Liver (tissue), 9 donors: ENCODE measurements around the gene PPP1R16B. TPM values are rescaled to one million over a fixed set of nuclear protein-coding genes. Genes with fewer than 3 reads are reported as not detected.

Source experiments
- DNase-seq: peaks from one replicate; pipeline ENCODE4 v3.0.0-alpha.2; 2017; ENCODE audit warnings: low spot score
- H3K27ac ChIP-seq, 2 donors: one replicate each; pipeline ENCODE4 v1.7.0; 2013; ENCODE audit warnings: inconsistent platforms in 2 of 2, low read length in 2 of 2, control low read depth in 1 of 2, low read depth in 1 of 2, mild to moderate bottlenecking in 1 of 2
- H3K27me3 ChIP-seq, 4 donors: one replicate each; pipeline versions ENCODE4 v1.6.1 to v1.7.0; 2013; ENCODE audit warnings: low read length in 3 of 4, inconsistent platforms in 1 of 4, mild to moderate bottlenecking in 1 of 4, moderate library complexity in 1 of 4; ENCODE audit not compliant: control insufficient read depth in 4 of 4, insufficient read depth in 4 of 4
- H3K36me3 ChIP-seq, 4 donors: one replicate each; pipeline versions ENCODE4 v1.6.1 to v1.7.0; 2013; ENCODE audit warnings: low read length in 3 of 4, mild to moderate bottlenecking in 3 of 4, low read depth in 1 of 4, moderate library complexity in 1 of 4; ENCODE audit not compliant: control insufficient read depth in 4 of 4, insufficient read depth in 3 of 4
- H3K4me1 ChIP-seq, 4 donors: one replicate each; pipeline versions ENCODE4 v1.6.1 to v1.7.0; 2013; ENCODE audit warnings: low read length in 3 of 4, mild to moderate bottlenecking in 3 of 4, moderate library complexity in 1 of 4; ENCODE audit not compliant: control insufficient read depth in 4 of 4, insufficient read depth in 4 of 4
- H3K4me3 ChIP-seq, 3 donors: one replicate each; pipeline versions ENCODE4 v1.6.1 to v1.7.0; 2013; ENCODE audit warnings: low read length in 3 of 3, control low read depth in 1 of 3, low read depth in 1 of 3, mild to moderate bottlenecking in 1 of 3
- H3K9ac ChIP-seq, 2 donors: one replicate each; pipeline ENCODE4 v1.7.0; 2013; ENCODE audit warnings: low read length in 2 of 2, mild to moderate bottlenecking in 2 of 2, moderate library complexity in 2 of 2, control low read depth in 1 of 2, low read depth in 1 of 2
- H3K9me3 ChIP-seq, 4 donors: one replicate each; pipeline versions ENCODE4 v1.6.1 to v1.7.0; 2013; ENCODE audit warnings: low read length in 3 of 4; ENCODE audit not compliant: control insufficient read depth in 4 of 4
- EGR1 ChIP-seq, 2 donors: IDR thresholded peaks; 2 replicates each; pipeline ENCODE4 v1.6.1; 2016 to 2018; ENCODE audit warnings: antibody characterized with exemption in 2 of 2, low read depth in 2 of 2
- FOXA1 ChIP-seq: IDR thresholded peaks from 2 replicates; pipeline ENCODE4 v1.6.1; 2016; ENCODE audit warnings: antibody characterized with exemption
- FOXA2 ChIP-seq: IDR thresholded peaks from 2 replicates; pipeline ENCODE4 v1.6.1; 2016; ENCODE audit warnings: antibody characterized with exemption
- GABPA ChIP-seq, 2 donors: IDR thresholded peaks in 1 of 2; conservative IDR thresholded peaks in 1 of 2; 2 replicates each; pipeline ENCODE4 v1.6.1; 2016; ENCODE audit warnings: antibody characterized with exemption in 2 of 2, mild to moderate bottlenecking in 1 of 2, moderate library complexity in 1 of 2
- HNF4A ChIP-seq, 2 donors: conservative IDR thresholded peaks; 2 replicates each; pipeline ENCODE4 v1.6.1; 2016; ENCODE audit warnings: antibody characterized with exemption in 2 of 2, mild to moderate bottlenecking in 2 of 2
- HNF4G ChIP-seq: IDR thresholded peaks from 2 replicates; pipeline ENCODE4 v1.6.1; 2016; ENCODE audit warnings: antibody characterized with exemption
- JUND ChIP-seq, 2 donors: IDR thresholded peaks; 2 replicates each; pipeline ENCODE4 v1.6.1; 2016; ENCODE audit warnings: antibody characterized with exemption in 2 of 2
- MAX ChIP-seq: IDR thresholded peaks from 2 replicates; pipeline ENCODE4 v1.6.1; 2016; ENCODE audit warnings: antibody characterized with exemption
- NR2F2 ChIP-seq: IDR thresholded peaks from 2 replicates; pipeline ENCODE4 v1.6.1; 2016; ENCODE audit warnings: antibody characterized with exemption
- RAD21 ChIP-seq, 2 donors: IDR thresholded peaks; 2 replicates each; pipeline ENCODE4 v1.6.1; 2016; ENCODE audit warnings: antibody characterized with exemption in 2 of 2, mild to moderate bottlenecking in 2 of 2
- RXRA ChIP-seq, 2 donors: IDR thresholded peaks; 2 replicates each; pipeline ENCODE4 v1.6.1; 2017 to 2018; ENCODE audit warnings: antibody characterized with exemption in 2 of 2, mild to moderate bottlenecking in 1 of 2
- SP1 ChIP-seq: IDR thresholded peaks from 2 replicates; pipeline ENCODE4 v1.6.1; 2018; ENCODE audit warnings: antibody characterized with exemption, mild to moderate bottlenecking
- TAF1 ChIP-seq: conservative IDR thresholded peaks from 2 replicates; pipeline ENCODE4 v1.6.1; 2016; ENCODE audit warnings: antibody characterized with exemption, mild to moderate bottlenecking
- YY1 ChIP-seq: IDR thresholded peaks from 2 replicates; pipeline ENCODE4 v1.6.1; 2016; ENCODE audit warnings: antibody characterized with exemption, mild to moderate bottlenecking
- ZBTB33 ChIP-seq: IDR thresholded peaks from 2 replicates; pipeline ENCODE4 v1.6.1; 2016; ENCODE audit warnings: antibody characterized with exemption
- WGBS: extraction: QIAGEN DNeasy Blood & Tissue Kit; methylation state at CpG from one replicate; pipeline ENCODE4 v1.1.7; 2013; 5-methylcytosine and 5-hydroxymethylcytosine counted together
- polyA plus RNA-seq, 2 donors: library from polyadenylated mRNA; stranded (reverse) in 1 of 2; unstranded in 1 of 2; fragments of 200-250 nt in 1 of 2; fragments of >200 nt in 1 of 2; fragmentation: Nextera tagmentation in 1 of 2; extraction: Ambion mirVana in 1 of 2; gene quantifications; one replicate each; pipeline versions ENCODE4 v1.2.1 to v1.2.3, GENCODE V29; 2013 to 2015
- total RNA-seq, 2 donors: library from RNA; depleted of rRNA; stranded (reverse); fragments of >200 nt; gene quantifications; one replicate each; pipeline ENCODE4 v1.2.3, GENCODE V29; 2014
- TF ChIP-seq, protein P1 (sequence below): fragments of 150-350 bp; IDR thresholded peaks from 2 replicates; pipeline ENCODE4 v1.5.1; 2017; ENCODE audit warnings: improper control_type of control experiment, low read depth, low read length; ENCODE audit not compliant: missing input control
- TF ChIP-seq, protein P2 (sequence below): IDR thresholded peaks from 2 replicates; pipeline ENCODE4 v1.6.1; 2016; ENCODE audit warnings: antibody characterized with exemption
- TF ChIP-seq, protein P3 (sequence below): IDR thresholded peaks from 2 replicates; pipeline ENCODE4 v1.6.1; 2016; ENCODE audit warnings: antibody characterized with exemption, mild to moderate bottlenecking
- donor health status: healthy.
- donor health status: healthy.
- donor health status: healthy.
- donor health status: healthy.
- donor health status: healthy.

The PPP1R16B gene
- total and polyA plus RNA-seq, 4 donors, result 0.84 to 5.7 (median 1.2) TPM

DNA sequence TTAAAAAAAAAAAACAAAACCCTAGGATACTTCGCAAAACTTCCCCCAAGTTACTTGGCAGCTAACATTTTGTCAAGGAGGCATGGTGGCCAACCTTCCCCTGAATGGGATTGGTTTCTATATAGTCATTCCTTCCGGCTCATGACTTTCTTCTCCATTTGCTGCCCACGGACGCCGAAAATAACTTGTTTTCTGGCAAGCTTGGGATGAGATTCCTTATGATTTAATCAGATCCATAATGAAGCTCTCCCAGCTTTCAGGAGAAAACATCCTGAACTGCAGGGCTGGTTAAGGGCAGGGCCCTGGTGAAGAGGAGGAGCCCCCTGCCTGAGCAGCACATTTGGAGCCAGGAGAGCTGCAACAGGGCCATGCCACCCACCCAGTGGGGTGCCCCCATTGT, 49.9 kb downstream of the PPP1R16B start:
- no peaks in the 10 kb centered on the region for H3K27me3 ChIP-seq
- no peak overlapping the region for H3K4me3 ChIP-seq
- 84% methylated on average over 5 of the region's 5 CpGs for WGBS
- no peak overlapping the region for H3K9ac ChIP-seq
- TF ChIP-seq RAD21 (IDR thresholded peaks at IDR 0.05) (no peak), SP1 (no peak), FOXA2 (no peak), RXRA (IDR thresholded peaks at IDR 0.05) (no peak), ZBTB33 (no peak), EGR1 (IDR thresholded peaks at IDR 0.05; ENCODE audit: low read depth in 2 of 2) (no peak), MAX (no peak), NR2F2 (no peak), YY1 (no peak), TAF1 (no peak), HNF4A (conservative IDR thresholded peaks at IDR 0.05) (no peak), HNF4G (no peak), FOXA1 (no peak), JUND (IDR thresholded peaks at IDR 0.05) (no peak), GABPA (IDR thresholded peaks at IDR 0.05 in 1 of 2, conservative IDR thresholded peaks at IDR 0.05 in 1 of 2) (no peak)
- TF ChIP-seq, protein P1, sequence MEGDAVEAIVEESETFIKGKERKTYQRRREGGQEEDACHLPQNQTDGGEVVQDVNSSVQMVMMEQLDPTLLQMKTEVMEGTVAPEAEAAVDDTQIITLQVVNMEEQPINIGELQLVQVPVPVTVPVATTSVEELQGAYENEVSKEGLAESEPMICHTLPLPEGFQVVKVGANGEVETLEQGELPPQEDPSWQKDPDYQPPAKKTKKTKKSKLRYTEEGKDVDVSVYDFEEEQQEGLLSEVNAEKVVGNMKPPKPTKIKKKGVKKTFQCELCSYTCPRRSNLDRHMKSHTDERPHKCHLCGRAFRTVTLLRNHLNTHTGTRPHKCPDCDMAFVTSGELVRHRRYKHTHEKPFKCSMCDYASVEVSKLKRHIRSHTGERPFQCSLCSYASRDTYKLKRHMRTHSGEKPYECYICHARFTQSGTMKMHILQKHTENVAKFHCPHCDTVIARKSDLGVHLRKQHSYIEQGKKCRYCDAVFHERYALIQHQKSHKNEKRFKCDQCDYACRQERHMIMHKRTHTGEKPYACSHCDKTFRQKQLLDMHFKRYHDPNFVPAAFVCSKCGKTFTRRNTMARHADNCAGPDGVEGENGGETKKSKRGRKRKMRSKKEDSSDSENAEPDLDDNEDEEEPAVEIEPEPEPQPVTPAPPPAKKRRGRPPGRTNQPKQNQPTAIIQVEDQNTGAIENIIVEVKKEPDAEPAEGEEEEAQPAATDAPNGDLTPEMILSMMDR, result no peak
- TF ChIP-seq, protein P2, sequence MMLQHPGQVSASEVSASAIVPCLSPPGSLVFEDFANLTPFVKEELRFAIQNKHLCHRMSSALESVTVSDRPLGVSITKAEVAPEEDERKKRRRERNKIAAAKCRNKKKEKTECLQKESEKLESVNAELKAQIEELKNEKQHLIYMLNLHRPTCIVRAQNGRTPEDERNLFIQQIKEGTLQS, result no peak
- TF ChIP-seq, protein P3, sequence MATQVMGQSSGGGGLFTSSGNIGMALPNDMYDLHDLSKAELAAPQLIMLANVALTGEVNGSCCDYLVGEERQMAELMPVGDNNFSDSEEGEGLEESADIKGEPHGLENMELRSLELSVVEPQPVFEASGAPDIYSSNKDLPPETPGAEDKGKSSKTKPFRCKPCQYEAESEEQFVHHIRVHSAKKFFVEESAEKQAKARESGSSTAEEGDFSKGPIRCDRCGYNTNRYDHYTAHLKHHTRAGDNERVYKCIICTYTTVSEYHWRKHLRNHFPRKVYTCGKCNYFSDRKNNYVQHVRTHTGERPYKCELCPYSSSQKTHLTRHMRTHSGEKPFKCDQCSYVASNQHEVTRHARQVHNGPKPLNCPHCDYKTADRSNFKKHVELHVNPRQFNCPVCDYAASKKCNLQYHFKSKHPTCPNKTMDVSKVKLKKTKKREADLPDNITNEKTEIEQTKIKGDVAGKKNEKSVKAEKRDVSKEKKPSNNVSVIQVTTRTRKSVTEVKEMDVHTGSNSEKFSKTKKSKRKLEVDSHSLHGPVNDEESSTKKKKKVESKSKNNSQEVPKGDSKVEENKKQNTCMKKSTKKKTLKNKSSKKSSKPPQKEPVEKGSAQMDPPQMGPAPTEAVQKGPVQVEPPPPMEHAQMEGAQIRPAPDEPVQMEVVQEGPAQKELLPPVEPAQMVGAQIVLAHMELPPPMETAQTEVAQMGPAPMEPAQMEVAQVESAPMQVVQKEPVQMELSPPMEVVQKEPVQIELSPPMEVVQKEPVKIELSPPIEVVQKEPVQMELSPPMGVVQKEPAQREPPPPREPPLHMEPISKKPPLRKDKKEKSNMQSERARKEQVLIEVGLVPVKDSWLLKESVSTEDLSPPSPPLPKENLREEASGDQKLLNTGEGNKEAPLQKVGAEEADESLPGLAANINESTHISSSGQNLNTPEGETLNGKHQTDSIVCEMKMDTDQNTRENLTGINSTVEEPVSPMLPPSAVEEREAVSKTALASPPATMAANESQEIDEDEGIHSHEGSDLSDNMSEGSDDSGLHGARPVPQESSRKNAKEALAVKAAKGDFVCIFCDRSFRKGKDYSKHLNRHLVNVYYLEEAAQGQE, result no peak
- no peak overlapping the region for H3K27ac ChIP-seq
- H3K9me3 ChIP-seq, result no peaks in the 10 kb centered on the region
- H3K4me1 ChIP-seq, result no peaks in the 10 kb centered on the region
- H3K36me3 ChIP-seq, result no peaks in the 10 kb centered on the region
- DNase-seq, result no peak
